Hematopoietic multipotent progenitor cell treated with erythropoietin and hydrocortisone succinate and interleukin-3 and kit ligand, for 15 days (in vitro differentiated cells): ENCODE results near the gene RXRA.

Experiments used
- DNase-seq: peaks from one replicate; pipeline ENCODE4 v3.0.0-alpha.2; 2015; ENCODE audit warnings: low spot score

The RXRA gene

GRCh38 chr9:134353539-134353938 lies 27.3 kb downstream of the RXRA start:
- DNase-seq: no peak

GRCh38 chr9:134355158-134355557 lies 28.9 kb downstream of the RXRA start:
- no peak for DNase-seq

GRCh38 chr9:134355561-134356279 lies 29.5 kb downstream of the RXRA start:
- no peak for DNase-seq

DNA sequence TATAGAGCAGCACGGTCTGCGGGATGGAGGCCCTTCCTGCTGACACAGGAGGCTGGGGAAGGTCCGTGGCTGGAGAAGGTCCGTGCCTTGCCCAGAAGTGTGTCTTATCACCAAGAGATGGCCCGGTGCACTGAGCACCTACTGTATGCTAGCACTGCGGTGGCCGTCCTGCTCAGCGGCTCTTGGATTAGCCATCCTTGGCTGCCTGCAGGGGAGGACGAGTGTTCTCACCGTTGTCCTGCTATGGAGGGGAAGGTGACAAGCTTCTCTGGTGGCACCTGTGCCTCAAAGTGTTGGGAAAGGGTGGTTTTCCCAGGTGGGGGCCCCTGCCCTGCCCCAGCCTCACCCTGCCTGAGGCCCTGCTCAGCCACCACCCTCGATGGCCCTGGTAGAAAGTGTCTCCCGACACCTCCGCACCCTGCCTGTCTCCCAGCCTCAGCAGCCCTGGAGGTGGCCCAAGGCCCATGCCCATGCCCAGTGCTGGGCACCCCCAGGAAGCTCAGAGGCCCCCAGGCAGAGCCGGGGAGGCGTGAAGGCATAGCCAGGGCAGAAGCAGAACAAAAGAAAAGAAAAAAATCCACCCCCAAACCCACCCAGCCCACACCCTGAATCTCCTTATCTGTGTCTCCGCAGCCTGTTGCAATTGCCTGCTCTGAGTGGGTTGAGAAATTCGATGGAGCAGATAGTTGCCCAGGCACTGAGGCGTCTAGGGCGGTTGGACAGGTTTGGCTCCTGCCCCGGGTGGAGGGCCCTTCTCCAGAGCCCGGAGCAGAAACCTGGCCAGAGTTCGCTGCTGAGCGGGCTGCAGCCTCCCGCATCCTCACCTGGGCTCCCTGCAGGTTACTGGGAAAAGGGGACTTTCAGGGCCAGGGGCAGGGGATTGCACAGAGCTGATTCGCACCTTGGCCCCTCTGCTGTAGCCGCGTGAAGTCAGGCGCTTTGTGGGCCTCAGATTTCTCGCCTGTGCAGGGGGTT lies 30.5 kb downstream of the RXRA start:
- peak; percentile 77 for DNase-seq

DNA sequence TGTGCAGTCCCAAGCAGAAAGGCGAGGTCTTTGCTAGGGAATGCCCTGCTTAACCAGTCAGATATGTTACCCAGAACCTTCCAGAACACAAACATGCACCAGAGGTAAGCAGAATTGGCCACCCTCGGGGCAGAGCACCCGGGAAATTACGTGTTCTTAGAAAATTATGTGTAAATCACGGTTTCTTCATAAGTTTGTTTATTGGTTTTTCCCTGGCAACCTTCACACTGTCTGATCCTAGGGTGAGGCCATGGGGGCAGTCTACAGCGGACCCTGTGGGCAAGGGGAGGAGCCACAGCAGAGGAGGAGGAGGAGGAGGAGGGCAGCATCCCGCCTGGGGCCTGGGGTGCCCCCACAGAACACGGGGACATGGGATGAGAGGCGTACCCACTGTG lies 31.4 kb downstream of the RXRA start:
- no peak for DNase-seq

DNA sequence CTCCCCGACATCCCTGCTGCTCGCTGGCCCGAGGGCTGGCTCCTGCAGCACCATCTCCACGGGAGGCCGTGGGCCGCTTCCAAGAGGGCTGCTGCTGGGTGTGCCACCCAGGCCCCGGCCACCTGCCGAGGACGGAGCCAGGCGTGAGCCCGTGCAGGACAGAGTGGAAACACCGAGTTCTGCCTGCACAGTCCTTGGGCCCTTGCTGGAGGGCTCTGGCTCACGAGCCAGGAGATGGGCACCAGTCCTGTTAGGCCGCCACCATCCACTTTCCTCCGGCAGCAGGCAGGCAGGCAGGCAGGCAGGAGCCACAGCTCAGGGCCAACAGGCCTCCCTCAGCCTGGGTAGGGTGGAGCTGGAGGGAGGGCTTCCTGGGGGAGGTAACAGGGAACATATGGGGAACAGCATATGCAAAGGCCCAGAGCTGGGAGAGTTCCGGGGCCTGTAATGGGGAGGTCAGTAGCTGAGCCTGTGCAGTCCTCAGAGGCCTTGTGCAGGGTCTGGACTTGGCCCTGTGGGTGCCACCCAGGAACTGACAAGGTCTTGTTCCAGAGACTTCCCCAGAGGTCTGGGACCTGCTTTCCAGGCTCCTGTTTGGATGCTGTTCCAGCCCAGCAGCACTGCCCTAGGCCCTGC lies 31.9 kb downstream of the RXRA start:
- DNase-seq: no peak

GRCh38 chr9:134358662-134359319 lies 32.5 kb downstream of the RXRA start:
- DNase-seq: peak; percentile 64

GRCh38 chr9:134359493-134360179 lies 33.4 kb downstream of the RXRA start:
- peak; percentile 39 for DNase-seq

- DNase-seq: peak; percentile 20
Observed at GRCh38 chr9:134360180-134360759, 34.0 kb downstream of the RXRA start.

DNA sequence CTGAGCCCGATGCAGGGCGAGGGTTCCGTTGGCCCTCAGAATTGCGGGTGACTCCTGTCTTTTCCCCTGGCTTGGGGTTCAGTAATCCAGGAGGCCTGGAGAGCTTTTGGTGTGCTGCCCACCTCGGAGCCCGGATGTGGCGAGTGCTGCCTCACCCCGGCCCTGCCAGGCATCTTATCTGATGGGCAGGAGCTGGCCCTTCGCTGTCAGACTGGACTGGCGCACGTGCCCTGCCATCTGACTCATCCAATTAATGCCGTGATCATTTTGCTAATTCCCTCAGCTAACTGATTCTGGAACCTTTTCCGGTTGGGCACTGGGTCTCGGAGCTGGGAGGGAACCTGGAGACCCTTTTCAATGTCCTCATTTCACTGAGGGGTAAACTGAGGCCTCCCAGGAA lies 34.6 kb downstream of the RXRA start:
- DNase-seq: peak; percentile 83

- DNase-seq: no peak
Observed at GRCh38 chr9:134361426-134361825, 35.2 kb downstream of the RXRA start.

- DNase-seq: no peak
Observed at GRCh38 chr9:134361843-134362414, 35.7 kb downstream of the RXRA start.

DNA sequence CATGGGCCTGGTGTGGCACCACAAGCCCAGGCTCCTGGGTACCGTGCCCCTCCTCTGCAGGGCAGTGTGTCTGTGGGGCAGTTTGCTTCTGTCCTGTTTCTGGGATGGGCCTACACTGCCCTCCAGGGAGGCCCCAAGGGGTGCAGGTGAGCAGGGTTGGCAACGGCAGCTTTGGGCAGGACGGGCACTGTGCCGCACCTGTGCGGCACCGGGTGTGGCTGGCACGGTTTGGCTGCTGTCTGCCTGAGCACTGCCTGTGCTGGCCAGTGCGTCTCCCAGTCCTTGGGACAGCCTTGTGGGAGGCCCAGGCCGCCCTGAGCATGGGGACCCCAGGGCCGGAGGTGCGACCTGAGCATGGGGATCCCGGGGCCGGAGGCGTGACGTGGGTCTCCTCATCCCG lies 37.2 kb downstream of the RXRA start:
- DNase-seq: no peak

GRCh38 chr9:134364391-134365114 lies 38.3 kb downstream of the RXRA start:
- DNase-seq: no peak

DNA sequence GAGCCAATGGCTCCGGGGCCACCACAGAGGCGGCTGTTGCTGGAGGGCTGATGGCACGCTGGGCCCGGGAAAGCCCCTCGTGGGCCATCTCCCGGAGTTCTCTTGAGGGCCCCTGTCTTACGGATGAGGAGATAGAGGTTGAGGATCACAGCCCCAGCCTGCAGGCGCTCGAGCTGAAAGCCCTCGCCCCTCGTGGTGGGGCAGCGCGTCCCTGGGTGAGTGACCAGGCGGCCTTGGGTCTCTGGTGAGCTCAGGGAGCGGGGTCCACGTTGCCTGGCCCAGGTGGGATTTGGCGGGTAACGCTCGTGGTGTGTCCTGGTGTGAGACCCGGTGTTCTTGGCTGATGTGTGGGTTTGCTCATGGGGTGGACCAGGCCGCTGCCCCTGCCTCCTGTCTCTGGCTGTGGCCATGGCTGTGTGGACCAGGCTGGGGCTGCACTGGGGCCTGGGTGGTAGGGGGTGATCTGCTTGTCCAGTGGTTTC lies 38.9 kb downstream of the RXRA start:
- no peak for DNase-seq

GRCh38 chr9:134365791-134366222 lies 39.6 kb downstream of the RXRA start:
- peak; percentile 71 for DNase-seq

- DNase-seq: peak; percentile 77
Observed at GRCh38 chr9:134366223-134367031, 40.2 kb downstream of the RXRA start.

- DNase-seq: no peak
Observed at GRCh38 chr9:134367061-134367460, 40.8 kb downstream of the RXRA start.
